Astrocyte of the cerebellum (primary cell): ENCODE results near the gene NUDT3.
"Not testable (repeated sequence)": the region's sequence is repeated elsewhere in the genome, so short reads cannot be mapped to it uniquely, and the experiment has no call there.

Source experiments
- DNase-seq: peaks from one replicate; pipeline ENCODE4 v3.0.0-alpha.2; 2011; ENCODE audit warnings: low read depth
- H3K4me3 ChIP-seq: 2 replicates; pipeline ENCODE4 v1.5.1; 2011; ENCODE audit warnings: mild to moderate bottlenecking, low read depth, low read length, moderate library complexity
- CTCF ChIP-seq: IDR thresholded peaks from 2 replicates; pipeline ENCODE4 v1.5.1; 2012; ENCODE audit warnings: low read length, low read depth, moderate library complexity, mild to moderate bottlenecking; ENCODE audit errors: missing control alignments
- in situ Hi-C: cut with HindIII; loops from 2 replicates; pipeline ENCODE4 v1.10.0; 2017; ENCODE audit warnings: low sequenced_read_pairs

NUDT3 gene

DNA sequence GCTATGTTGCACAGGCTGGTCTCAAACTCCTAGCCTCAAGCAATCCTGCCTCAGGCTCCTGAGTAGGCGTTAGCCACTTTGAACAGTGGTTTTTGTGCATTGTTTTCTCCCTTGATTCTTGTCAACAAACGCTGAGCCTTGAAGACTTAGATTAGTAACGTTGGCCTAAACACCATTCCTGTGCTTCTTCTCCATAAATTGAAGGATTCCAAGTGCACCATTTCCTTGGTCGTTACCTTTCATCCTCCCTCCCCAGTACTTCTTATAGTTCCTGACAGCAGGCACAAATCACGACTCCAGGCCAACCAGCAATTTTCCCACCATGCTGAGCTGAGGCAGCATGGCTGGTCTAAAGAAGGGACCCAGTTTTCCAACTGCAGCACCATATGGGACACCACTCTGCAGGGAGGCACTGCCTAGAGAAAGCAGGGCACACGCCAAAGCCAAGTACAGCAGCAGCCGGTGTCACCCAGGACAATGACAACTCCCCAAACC, 24.5 kb upstream of the NUDT3 start:
- H3K4me3 ChIP-seq = no peak overlapping the region
- DNase-seq = no peak
- in situ Hi-C loops = no loop called here
- no peak for TF ChIP-seq CTCF

GRCh38 chr6:34414999-34415858, 22.8 kb upstream of the NUDT3 start:
- peak; percentile 61 for TF ChIP-seq CTCF
- in situ Hi-C loops = no loop called here
- DNase-seq = peak; percentile 79

DNA sequence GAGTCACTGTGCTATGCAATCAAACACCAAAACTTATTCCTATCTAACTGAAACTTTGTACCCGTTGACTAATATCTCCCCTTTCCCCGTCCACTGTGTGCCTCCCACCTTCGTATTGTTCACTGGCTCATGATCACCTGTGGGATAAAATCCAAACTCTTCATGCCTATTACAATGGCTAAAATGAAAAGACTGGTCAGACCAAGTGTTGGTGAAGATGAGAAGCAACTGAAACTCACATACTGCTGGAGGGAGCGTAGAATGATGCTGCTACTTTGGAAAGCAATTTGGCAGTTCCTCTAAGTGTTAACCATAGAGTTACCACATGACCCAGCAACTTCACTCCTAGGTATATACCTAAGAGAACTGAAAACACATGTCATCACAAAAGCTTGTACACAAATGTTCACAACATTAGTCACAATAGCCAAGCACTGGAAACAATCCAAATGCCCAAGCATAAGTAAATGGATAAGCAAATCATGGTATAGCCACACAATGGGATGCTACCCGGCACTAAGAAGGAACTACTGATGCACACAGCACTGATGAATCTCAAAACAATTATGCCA, 20.3 kb upstream of the NUDT3 start:
- TF ChIP-seq CTCF = no peak
- in situ Hi-C loops = no loop called here
- no peak overlapping the region for H3K4me3 ChIP-seq
- DNase-seq = no peak

More at GRCh38 chr6:34414999-34415858, 22.8 kb upstream of the NUDT3 start:
- H3K4me3 ChIP-seq = no peak overlapping the region

GRCh38 chr6:34412016-34412415, 19.5 kb upstream of the NUDT3 start:
- in situ Hi-C loops = no loop called here
- TF ChIP-seq CTCF = no peak
- no peak for DNase-seq
- no peak overlapping the region for H3K4me3 ChIP-seq

DNA sequence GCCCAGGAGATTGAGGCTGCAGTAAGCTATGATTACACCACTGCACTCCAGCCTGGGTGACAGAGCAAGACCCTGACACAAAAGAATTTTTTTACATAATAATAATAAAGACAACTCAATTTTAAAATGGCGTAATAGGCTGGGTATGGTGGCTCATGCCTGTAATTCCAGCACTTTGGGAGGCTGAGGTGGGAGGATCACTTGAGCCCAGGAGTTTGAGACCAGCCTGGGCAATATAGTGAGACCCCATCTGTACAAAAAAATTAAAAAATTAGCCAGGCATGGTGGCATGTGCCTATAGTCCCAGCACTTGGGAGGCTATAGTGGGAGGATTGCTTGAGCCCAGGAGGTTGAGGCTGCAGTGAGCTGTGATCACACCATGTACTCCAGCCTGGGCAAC, 15.4 kb upstream of the NUDT3 start:
- in situ Hi-C loops, DNase-seq, H3K4me3 ChIP-seq: not testable (repeated sequence)

DNA sequence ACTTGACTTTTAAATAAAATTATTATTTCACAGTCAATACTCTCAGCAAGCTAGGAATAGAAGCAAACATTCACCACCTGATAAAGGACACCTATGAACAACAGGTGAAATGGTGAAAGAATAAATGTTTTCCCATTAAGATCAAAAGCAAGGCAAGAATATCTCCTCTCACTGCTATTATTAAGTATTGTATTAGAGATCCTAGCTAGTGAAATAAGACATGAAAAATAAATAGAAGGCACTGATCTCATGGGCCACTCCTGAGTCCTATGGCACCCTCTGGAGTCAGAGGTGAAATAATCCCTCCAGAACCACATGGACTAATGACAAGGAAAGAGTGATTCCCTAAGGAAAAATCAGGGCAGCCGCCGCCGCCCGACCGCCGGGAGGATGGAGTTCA, 4.0 kb upstream of the NUDT3 start:
- TF ChIP-seq CTCF = no peak
- no peak overlapping the region for H3K4me3 ChIP-seq
- in situ Hi-C loops = no loop called here
- DNase-seq = no peak

DNA sequence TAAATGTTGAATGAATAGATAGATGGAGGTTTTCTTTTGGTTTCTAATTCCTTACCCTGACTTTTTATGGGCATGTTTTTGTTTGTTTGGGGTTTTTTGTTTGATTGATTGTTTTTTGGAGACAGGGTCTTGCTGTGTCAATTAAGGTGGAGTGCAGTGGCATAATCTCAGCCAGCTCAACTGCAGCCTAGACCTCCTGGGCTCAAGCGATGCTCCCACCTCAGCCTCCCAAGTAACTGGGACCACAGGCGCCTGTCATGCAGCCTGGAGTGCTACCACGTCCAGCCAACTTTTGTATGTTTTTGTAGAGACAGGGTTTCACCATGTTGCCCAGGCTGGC, 1.5 kb upstream of the NUDT3 start:
- in situ Hi-C loops = no loop called here

More for the DNA sequence above, 1.5 kb upstream of the NUDT3 start:
- no peak for TF ChIP-seq CTCF
- no peak overlapping the region for H3K4me3 ChIP-seq
- no peak for DNase-seq
